ENCODE results near the gene SHKBP1. TPM values are rescaled to one million over a fixed set of nuclear protein-coding genes. Genes with fewer than 3 reads are reported as not detected.

The SHKBP1 gene
- total RNA-seq, 3 donors from 2014 or later, result 25.8 to 42.9 (median 34.1) TPM

- H3K4me1 ChIP-seq, result no peaks in the 10 kb centered on the region
- intact Hi-C loops (cut with DNase I; ENCODE audit: low total_unique reads), result no loop called here
- no peaks in the 10 kb centered on the region for H3K36me3 ChIP-seq
- H3K4me3 ChIP-seq, result no peak overlapping the region
- no peak for TF ChIP-seq POLR2AphosphoS5 (IDR thresholded peaks at IDR 0.05)
- TF ChIP-seq, protein P1, sequence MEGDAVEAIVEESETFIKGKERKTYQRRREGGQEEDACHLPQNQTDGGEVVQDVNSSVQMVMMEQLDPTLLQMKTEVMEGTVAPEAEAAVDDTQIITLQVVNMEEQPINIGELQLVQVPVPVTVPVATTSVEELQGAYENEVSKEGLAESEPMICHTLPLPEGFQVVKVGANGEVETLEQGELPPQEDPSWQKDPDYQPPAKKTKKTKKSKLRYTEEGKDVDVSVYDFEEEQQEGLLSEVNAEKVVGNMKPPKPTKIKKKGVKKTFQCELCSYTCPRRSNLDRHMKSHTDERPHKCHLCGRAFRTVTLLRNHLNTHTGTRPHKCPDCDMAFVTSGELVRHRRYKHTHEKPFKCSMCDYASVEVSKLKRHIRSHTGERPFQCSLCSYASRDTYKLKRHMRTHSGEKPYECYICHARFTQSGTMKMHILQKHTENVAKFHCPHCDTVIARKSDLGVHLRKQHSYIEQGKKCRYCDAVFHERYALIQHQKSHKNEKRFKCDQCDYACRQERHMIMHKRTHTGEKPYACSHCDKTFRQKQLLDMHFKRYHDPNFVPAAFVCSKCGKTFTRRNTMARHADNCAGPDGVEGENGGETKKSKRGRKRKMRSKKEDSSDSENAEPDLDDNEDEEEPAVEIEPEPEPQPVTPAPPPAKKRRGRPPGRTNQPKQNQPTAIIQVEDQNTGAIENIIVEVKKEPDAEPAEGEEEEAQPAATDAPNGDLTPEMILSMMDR (IDR thresholded peaks at IDR 0.05), result no peak
- TF ChIP-seq POLR2A (IDR thresholded peaks at IDR 0.05), result no peak
- H3K27ac ChIP-seq, result no peak overlapping the region
- DNase-seq (ENCODE audit: low spot score in 2 of 2), result no peak
- H3K27me3 ChIP-seq, result no peaks in the 10 kb centered on the region
- H3K9me3 ChIP-seq, result no peaks in the 10 kb centered on the region
These were observed 48.9 kb downstream of the SHKBP1 start for GRCh38 chr19:40625406-40626120.

- Histone ChIP-seq H3K4me3 (no peak overlapping the region), H3K9me3 (no peaks in the 10 kb centered on the region), H3K36me3 (no peaks in the 10 kb centered on the region), H3K4me1 (no peaks in the 10 kb centered on the region), H3K27ac (no peak overlapping the region), H3K27me3 (no peaks in the 10 kb centered on the region)
- intact Hi-C loops (cut with DNase I; ENCODE audit: low total_unique reads), result no loop called here
- TF ChIP-seq POLR2AphosphoS5 (IDR thresholded peaks at IDR 0.05) (no peak), POLR2A (IDR thresholded peaks at IDR 0.05) (no peak)
- TF ChIP-seq, protein P1 (IDR thresholded peaks at IDR 0.05), result no peak
- DNase-seq (ENCODE audit: low spot score in 2 of 2), result no peak
These were observed 50.2 kb downstream of the SHKBP1 start for GRCh38 chr19:40626918-40627317.

GRCh38 chr19:40627486-40628279 lies 51.0 kb downstream of the SHKBP1 start:
- Histone ChIP-seq H3K36me3 (no peaks in the 10 kb centered on the region), H3K27ac (no peak overlapping the region), H3K9me3 (no peaks in the 10 kb centered on the region), H3K4me1 (no peaks in the 10 kb centered on the region), H3K4me3 (no peak overlapping the region), H3K27me3 (no peaks in the 10 kb centered on the region)
- DNase-seq (ENCODE audit: low spot score in 2 of 2), result no peak
- intact Hi-C loops (cut with DNase I; ENCODE audit: low total_unique reads), result no loop called here
- TF ChIP-seq, protein P1 (IDR thresholded peaks at IDR 0.05), result no peak
- TF ChIP-seq POLR2AphosphoS5 (IDR thresholded peaks at IDR 0.05) (no peak), POLR2A (IDR thresholded peaks at IDR 0.05) (no peak)

DNA sequence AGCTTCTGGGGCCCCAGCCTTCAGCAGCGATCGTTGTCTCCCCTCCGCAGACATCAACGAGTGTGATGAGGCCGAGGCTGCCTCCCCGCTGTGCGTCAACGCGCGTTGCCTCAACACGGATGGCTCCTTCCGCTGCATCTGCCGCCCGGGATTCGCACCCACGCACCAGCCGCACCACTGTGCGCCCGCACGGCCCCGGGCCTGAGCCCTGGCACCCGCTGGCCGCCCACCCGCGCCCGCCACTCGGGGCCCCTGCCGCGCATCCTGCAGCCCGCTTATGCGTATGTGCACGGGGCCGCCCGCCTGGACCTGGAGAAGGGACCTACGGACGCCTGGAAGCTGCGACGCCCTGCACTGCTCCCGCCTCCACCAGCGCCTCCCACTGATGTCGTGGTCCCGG lies 52.7 kb downstream of the SHKBP1 start:
- H3K4me3 ChIP-seq, result no peak overlapping the region
- H3K36me3 ChIP-seq, result no peaks in the 10 kb centered on the region
- no peaks in the 10 kb centered on the region for H3K4me1 ChIP-seq
- no peaks in the 10 kb centered on the region for H3K27me3 ChIP-seq
- DNase-seq (ENCODE audit: low spot score in 2 of 2), result no peak
- intact Hi-C loops (cut with DNase I; ENCODE audit: low total_unique reads), result no loop called here
- H3K27ac ChIP-seq, result no peak overlapping the region
- H3K9me3 ChIP-seq, result no peaks in the 10 kb centered on the region
- no peak for TF ChIP-seq POLR2AphosphoS5 (IDR thresholded peaks at IDR 0.05)

DNA sequence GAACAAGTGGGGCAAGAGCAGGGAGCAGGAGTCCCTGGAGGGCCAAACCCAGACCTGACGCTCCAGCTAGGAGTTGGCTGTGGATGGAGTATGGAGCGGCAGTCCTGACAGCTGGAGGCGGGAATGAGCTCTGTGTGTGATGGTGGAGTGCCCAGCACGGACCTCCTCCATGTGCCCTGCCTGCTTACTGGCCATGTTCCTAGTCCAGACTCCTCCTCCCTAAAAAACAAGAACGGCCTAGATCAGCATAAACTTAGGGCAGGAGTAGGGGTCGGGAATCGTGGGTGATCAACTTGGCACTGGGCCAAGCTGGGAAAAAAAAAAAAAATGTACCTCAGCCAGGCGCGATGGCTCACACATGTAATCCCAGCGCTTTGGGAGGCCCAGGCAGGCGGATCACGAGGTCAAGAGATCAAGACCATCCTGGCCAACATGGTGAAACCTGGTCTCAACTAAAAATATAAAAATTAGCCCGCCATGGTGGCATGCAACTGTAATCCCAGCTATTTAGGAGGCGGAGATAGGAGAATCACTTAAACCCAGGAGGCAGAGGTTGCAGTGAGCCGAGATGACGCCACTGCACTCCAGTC lies 54.0 kb downstream of the SHKBP1 start:
- no peaks in the 10 kb centered on the region for H3K36me3 ChIP-seq
- no peak for TF ChIP-seq POLR2AphosphoS5 (IDR thresholded peaks at IDR 0.05)
- TF ChIP-seq POLR2A (IDR thresholded peaks at IDR 0.05), result no peak
- TF ChIP-seq, protein P1 (IDR thresholded peaks at IDR 0.05), result no peak
- intact Hi-C loops (cut with DNase I; ENCODE audit: low total_unique reads), result no loop called here
- H3K9me3 ChIP-seq, result no peaks in the 10 kb centered on the region
- no peaks in the 10 kb centered on the region for H3K27me3 ChIP-seq
- H3K4me3 ChIP-seq, result no peak overlapping the region
- no peak for DNase-seq (ENCODE audit: low spot score in 2 of 2)
- no peak overlapping the region for H3K27ac ChIP-seq
- H3K4me1 ChIP-seq, result no peaks in the 10 kb centered on the region
